A549 (cell line): ENCODE measurements around the gene TMBIM1. TPM values are rescaled to one million over a fixed set of nuclear protein-coding genes. Genes with fewer than 3 reads are reported as not detected.

Experiments used
- ATAC-seq, 2 experiments: fragments of 200-7000 bp in 1 of 2; fragments of >200 bp in 1 of 2; cut with Nextera tagmentation in 1 of 2; cut with Tn5 transposase in 1 of 2; 3 replicates each; pipeline versions ENCODE4 v1.8.0 to v1.9.1; 2018 to 2020; ENCODE audit warnings: mild to moderate bottlenecking in 1 of 2, moderate library complexity in 1 of 2
- CTCF ChIA-PET: fragments of 300-600 bp; sonication (Branson Sonifier 250); formaldehyde crosslinking; extraction: SDS; loops from one replicate; lab custom pipeline; 2021; ENCODE audit warnings: antibody characterized with exemption, inconsistent platforms; lab: Yijun Ruan, JAX
- POLR2A ChIA-PET: fragments of 350-600 bp; formaldehyde crosslinking; extraction: SDS; loops from one replicate; lab custom pipeline; 2021; ENCODE audit warnings: antibody characterized with exemption, inconsistent platforms; lab: Yijun Ruan, JAX
- DNase-seq, 2 experiments: peaks; one replicate each; pipeline versions ENCODE4 v3.0.0 to v3.0.0-alpha.2; 2011 to 2016; ENCODE audit warnings: low read depth in 1 of 2, low spot score in 1 of 2
- FAIRE-seq: peaks from 2 replicates; lab custom pipeline; 2011; peaks lifted over from hg19 to GRCh38; lab: Jason Lieb, UNC
- H3K27ac ChIP-seq, 2 experiments: fragments of >200 bp; sonication (Bioruptor Twin); formaldehyde crosslinking; 3 replicates each; pipeline ENCODE4 v1.5.1; 2016 to 2017
- H3K4me1 ChIP-seq: fragments of >200 bp; sonication (Bioruptor Twin); formaldehyde crosslinking; 3 replicates; pipeline ENCODE4 v1.6.1; 2016
- H3K4me2 ChIP-seq: fragments of >200 bp; sonication (Bioruptor Twin); formaldehyde crosslinking; 3 replicates; pipeline ENCODE4 v1.6.1; 2016
- H3K4me3 ChIP-seq: fragments of >200 bp; sonication (Bioruptor Twin); formaldehyde crosslinking; 3 replicates; pipeline ENCODE4 v1.5.1; 2016
- H3K9me3 ChIP-seq: fragments of >200 bp; sonication (Bioruptor Twin); formaldehyde crosslinking; 3 replicates; pipeline ENCODE4 v1.6.1; 2016
- ATOH8 ChIP-seq: fragments of 250-450 bp; sonication (Bioruptor Pico); IDR thresholded peaks from 2 replicates; pipeline ENCODE4 v1.5.0; 2020; ENCODE audit warnings: low read depth, mild to moderate bottlenecking, moderate library complexity
- CHD4 ChIP-seq: fragments of 200-600 bp; sonication (generic); IDR thresholded peaks from 2 replicates; pipeline ENCODE4 v1.6.1; 2016; ENCODE audit warnings: antibody characterized with exemption, mild to moderate bottlenecking, borderline replicate concordance
- CTCF ChIP-seq: fragments of >200 bp; sonication (Bioruptor Twin); formaldehyde crosslinking; IDR thresholded peaks from 3 replicates; pipeline ENCODE4 v1.5.1; 2016
- E2F6 ChIP-seq: IDR thresholded peaks from 2 replicates; pipeline ENCODE4 v1.6.1; 2012; ENCODE audit warnings: low read depth, borderline replicate concordance
- EHMT2 ChIP-seq: fragments of 200-600 bp; sonication (generic); IDR thresholded peaks from 2 replicates; pipeline ENCODE4 v1.6.1; 2016; ENCODE audit warnings: antibody characterized with exemption, low read depth, mild to moderate bottlenecking, moderate library complexity
- FOSB ChIP-seq: fragments of 250-450 bp; sonication (Bioruptor Pico); IDR thresholded peaks from 2 replicates; pipeline ENCODE4 v1.5.0; 2020; ENCODE audit warnings: mild to moderate bottlenecking, moderate library complexity
- FOSL2 ChIP-seq, 2 experiments: fragments of 450-650 bp in 1 of 2; fragments of >200 bp in 1 of 2; sonication (Bioruptor Twin) in 1 of 2; formaldehyde crosslinking; IDR thresholded peaks; 2 replicates each; pipeline versions ENCODE4 v1.5.0 to v1.6.1; 2016 to 2020; ENCODE audit warnings: mild to moderate bottlenecking in 1 of 2, moderate library complexity in 1 of 2
- HES2 ChIP-seq: fragments of >200 bp; sonication (Bioruptor Twin); formaldehyde crosslinking; IDR thresholded peaks from 2 replicates; pipeline ENCODE4 v1.6.1; 2016
- HOXB5 ChIP-seq: fragments of 250-450 bp; sonication (Bioruptor Pico); IDR thresholded peaks from 2 replicates; pipeline ENCODE4 v1.5.0; 2020; ENCODE audit warnings: mild to moderate bottlenecking, moderate library complexity
- JUNB ChIP-seq: fragments of >200 bp; sonication (Bioruptor Twin); formaldehyde crosslinking; IDR thresholded peaks from 2 replicates; pipeline ENCODE4 v1.6.1; 2016
- KDM1A ChIP-seq: fragments of 200-600 bp; sonication (generic); IDR thresholded peaks from 2 replicates; pipeline ENCODE4 v1.6.1; 2016; ENCODE audit warnings: low read depth, mild to moderate bottlenecking
- KDM5A ChIP-seq: fragments of 200-600 bp; sonication (generic); IDR thresholded peaks from 2 replicates; pipeline ENCODE4 v1.6.1; 2016; ENCODE audit warnings: antibody characterized with exemption, mild to moderate bottlenecking
- MAFK ChIP-seq: fragments of 450-650 bp; IDR thresholded peaks from 2 replicates; pipeline ENCODE4 v1.6.1; 2014; ENCODE audit not compliant: partially characterized antibody
- MAX ChIP-seq: IDR thresholded peaks from 2 replicates; pipeline ENCODE4 v1.6.1; 2012
- MAZ ChIP-seq: fragments of 150-350 bp; IDR thresholded peaks from 2 replicates; pipeline ENCODE4 v1.6.1; 2014; ENCODE audit warnings: antibody characterized with exemption, low read depth, low read length, borderline replicate concordance
- MYC ChIP-seq: IDR thresholded peaks from 2 replicates; pipeline ENCODE4 v1.6.1; 2012; ENCODE audit warnings: mild to moderate bottlenecking, inconsistent platforms, low read length, improper control_type of control experiment, borderline replicate concordance
- NR3C1 ChIP-seq: fragments of >200 bp; sonication (Bioruptor Twin); formaldehyde crosslinking; IDR thresholded peaks from 3 replicates; pipeline ENCODE4 v1.6.1; 2017
- PBX3 ChIP-seq: IDR thresholded peaks from 2 replicates; pipeline ENCODE4 v1.6.1; 2012
- PHF8 ChIP-seq: fragments of 200-600 bp; sonication (generic); IDR thresholded peaks from 2 replicates; pipeline ENCODE4 v1.6.1; 2016; ENCODE audit warnings: low read depth, mild to moderate bottlenecking, antibody characterized with exemption, moderate library complexity, borderline replicate concordance
- POLR2AphosphoS2 ChIP-seq: conservative IDR thresholded peaks from 2 replicates; pipeline ENCODE4 v1.6.1; 2012; ENCODE audit warnings: low read length, improper control_type of control experiment, inconsistent platforms
- RAD21 ChIP-seq, 2 experiments: fragments of >200 bp in 1 of 2; sonication (Bioruptor Twin) in 1 of 2; formaldehyde crosslinking in 1 of 2; IDR thresholded peaks in 1 of 2; conservative IDR thresholded peaks in 1 of 2; 2 replicates in 1 of 2; 3 replicates in 1 of 2; pipeline ENCODE4 v1.6.1; 2012 to 2018; ENCODE audit warnings: inconsistent platforms in 1 of 2
- RFX5 ChIP-seq: fragments of 450-650 bp; IDR thresholded peaks from 2 replicates; pipeline ENCODE4 v1.7.1; 2014; ENCODE audit warnings: antibody characterized with exemption, mild to moderate bottlenecking, moderate library complexity
- RNF2 ChIP-seq: fragments of 200-600 bp; sonication (generic); IDR thresholded peaks from 2 replicates; pipeline ENCODE4 v1.6.1; 2016; ENCODE audit warnings: low read depth, mild to moderate bottlenecking, antibody characterized with exemption, moderate library complexity, borderline replicate concordance
- SMC3 ChIP-seq: fragments of >200 bp; sonication (Bioruptor Twin); formaldehyde crosslinking; IDR thresholded peaks from 3 replicates; pipeline ENCODE4 v1.6.1; 2018; ENCODE audit warnings: inconsistent platforms
- SREBF2 ChIP-seq: fragments of 450-650 bp; IDR thresholded peaks from 2 replicates; pipeline ENCODE4 v1.6.1; 2014; ENCODE audit warnings: mild to moderate bottlenecking, moderate library complexity
- TFCP2L1 ChIP-seq: fragments of 250-450 bp; sonication (Bioruptor Pico); IDR thresholded peaks from 2 replicates; pipeline ENCODE4 v1.5.0; 2021; ENCODE audit warnings: mild to moderate bottlenecking
- TP53 ChIP-seq: fragments of 250-450 bp; sonication (Bioruptor Pico); IDR thresholded peaks from 2 replicates; pipeline ENCODE4 v1.5.0; 2021; ENCODE audit warnings: mild to moderate bottlenecking, moderate library complexity
- ZC3H11A ChIP-seq: fragments of 450-650 bp; IDR thresholded peaks from 2 replicates; pipeline ENCODE4 v1.6.1; 2014; ENCODE audit warnings: antibody characterized with exemption, mild to moderate bottlenecking
- ZFP36 ChIP-seq: fragments of 450-650 bp; IDR thresholded peaks from 2 replicates; pipeline ENCODE4 v1.6.1; 2014; ENCODE audit warnings: borderline replicate concordance; ENCODE audit not compliant: partially characterized antibody
- ZSCAN20 ChIP-seq: fragments of 250-450 bp; sonication (Bioruptor Pico); IDR thresholded peaks from 2 replicates; pipeline ENCODE4 v1.8.0; 2022; ENCODE audit warnings: mild to moderate bottlenecking, moderate library complexity
- WGBS: methylation state at CpG from one replicate; pipeline ENCODE4 v1.1.6; 2017; ENCODE audit errors: missing lambda C conversion rate; 5-methylcytosine and 5-hydroxymethylcytosine counted together
- polyA plus RNA-seq, 4 experiments: library from polyadenylated mRNA; depleted of rRNA in 3 of 4; stranded (reverse); fragments of >200 nt; fragmentation: RNase III in 1 of 4; extraction: RNeasy Plus Mini Kit Qiagen cat#74134 plus additional on column Dnase treatment in 1 of 4; gene quantifications; 2 replicates in 3 of 4; 3 replicates in 1 of 4; pipeline ENCODE4 v1.2.3, GENCODE V29; 2011 to 2017

Gene TMBIM1
- polyA plus RNA-seq, 2 of the 4 experiments (the other 2 are of a cell fraction): 61.4 to 70.4 TPM

GRCh38 chr2:218278531-218279360 lies 13.6 kb downstream of the TMBIM1 start:
- 87% methylated on average over 14 of the region's 16 CpGs for WGBS
- DNase-seq: no peak
- TF ChIP-seq TP53 (CRISPR knock-in tag): no peak
- no peak for TF ChIP-seq HES2
- no peak for TF ChIP-seq ZSCAN20 (CRISPR knock-in tag)
- TF ChIP-seq PBX3: no peak
- no peak for TF ChIP-seq RAD21 (conservative IDR thresholded peaks at IDR 0.05 in 1 of 2, IDR thresholded peaks at IDR 0.05 in 1 of 2)
- TF ChIP-seq POLR2AphosphoS2: no peak
- TF ChIP-seq MYC: no peak
- TF ChIP-seq TFCP2L1: no peak
- no peak for TF ChIP-seq JUNB
- no peak for TF ChIP-seq RFX5
- TF ChIP-seq ATOH8 (CRISPR knock-in tag): no peak
- no peak for TF ChIP-seq SMC3
- no peak for TF ChIP-seq KDM5A
- TF ChIP-seq RNF2: no peak
- TF ChIP-seq PHF8: no peak
- TF ChIP-seq ZFP36: no peak
- no peak for TF ChIP-seq KDM1A
- no peak for TF ChIP-seq FOSB
- TF ChIP-seq, all 56 proteins: peak for 0
- ChIA-PET CTCF (no interaction called here), POLR2A (no interaction called here)
- H3K27ac ChIP-seq: no peak overlapping the region
- no peak overlapping the region for H3K4me2 ChIP-seq
- H3K4me1 ChIP-seq: no peaks in the 10 kb centered on the region
- H3K4me3 ChIP-seq: no peak overlapping the region
- ATAC-seq (no peak), FAIRE-seq (no peak)
- H3K9me3 ChIP-seq: no peaks in the 10 kb centered on the region

GRCh38 chr2:218277921-218278320 lies 14.4 kb downstream of the TMBIM1 start:
- DNase-seq: no peak
- CTCF ChIA-PET: interaction anchor here (1.7 kb wide), 1 partner anchor 492 kb away, joined by 3 read pairs; no protein-coding TSS in a partner anchor
- no peaks in the 10 kb centered on the region for H3K9me3 ChIP-seq
- H3K27ac ChIP-seq: no peak overlapping the region
- ATAC-seq: no peak
- no peak overlapping the region for H3K4me3 ChIP-seq
- H3K4me1 ChIP-seq: peaks cover 3% of the 10 kb centered on the region
- 76% methylated on average over 7 of the region's 7 CpGs for WGBS
- no peak for FAIRE-seq
- no peak overlapping the region for H3K4me2 ChIP-seq
- TF ChIP-seq PBX3 (no peak), ZC3H11A (no peak), MAZ (no peak), MAX (no peak), RNF2 (no peak), FOSB (no peak), MYC (no peak), NR3C1 (no peak), MAFK (no peak), RAD21 (conservative IDR thresholded peaks at IDR 0.05 in 1 of 2, IDR thresholded peaks at IDR 0.05 in 1 of 2) (no peak), CTCF (no peak), HOXB5 (no peak), CHD4 (no peak), SREBF2 (no peak), POLR2AphosphoS2 (no peak), TFCP2L1 (no peak), FOSL2 (IDR thresholded peaks at IDR 0.05) (no peak), FOSL2 (CRISPR knock-in tag; IDR thresholded peaks at IDR 0.05) (no peak), E2F6 (no peak), EHMT2 (no peak)
- POLR2A ChIA-PET: no interaction called here
